K562 (cell line): Measurements from ENCODE around the gene HIP1R. TPM values are rescaled to one million over a fixed set of nuclear protein-coding genes. Genes with fewer than 3 reads are reported as not detected.

Experiments
- ATAC-seq: fragments of 200-7000 bp; cut with Tn5 transposase; 3 replicates; pipeline ENCODE4 v1.9.1; 2020; ENCODE audit warnings: moderate library complexity
- BruUV-seq: library from RNA; stranded (reverse); fragments of 400-500 nt; replicated peaks from 2 replicates; lab custom pipeline; 2021; lab: Mats Ljungman, UMichigan
- CTCF ChIA-PET: fragments of 300-600 bp; formaldehyde crosslinking; extraction: SDS; loops from one replicate; lab custom pipeline; 2021; ENCODE audit warnings: low intra/inter-chr PET ratio; lab: Yijun Ruan, JAX
- POLR2A ChIA-PET: fragments of 300-600, 350-650 bp; sonication (Branson Sonifier 250); formaldehyde crosslinking; extraction: SDS; loops from one replicate; lab custom pipeline; 2021; ENCODE audit warnings: antibody characterized with exemption, inconsistent platforms; lab: Yijun Ruan, JAX
- DNase-seq, 4 experiments: peaks; one replicate each; pipeline versions ENCODE4 v3.0.0 to v3.0.0-alpha.2; 2011 to 2018; ENCODE audit warnings: low spot score in 3 of 4, mixed read lengths in 3 of 4; ENCODE audit errors: extremely low read depth in 1 of 4
- FAIRE-seq: peaks from 2 replicates; lab custom pipeline; 2011; peaks lifted over from hg19 to GRCh38; lab: Jason Lieb, UNC
- H2AFZ ChIP-seq: 2 replicates; pipeline ENCODE4 v1.6.0; 2011; ENCODE audit warnings: low read depth, low read length, control low read depth, inconsistent platforms
- H3K27ac ChIP-seq: fragments of 200-600 bp; 3 replicates; pipeline ENCODE4 v1.8.0; 2011; ENCODE audit warnings: low read depth, mild to moderate bottlenecking, control low read depth, inconsistent platforms, low read length, moderate library complexity, mixed read lengths; ENCODE audit errors: extremely low read depth
- H3K27me3 ChIP-seq, 2 experiments: fragments of 300-600 bp in 1 of 2; 2 replicates in 1 of 2; 3 replicates in 1 of 2; pipeline versions ENCODE4 v1.6.0 to v1.8.0; 2011; ENCODE audit warnings: inconsistent platforms in 2 of 2, low read length in 2 of 2, mild to moderate bottlenecking in 1 of 2, mixed read lengths in 1 of 2, moderate library complexity in 1 of 2; ENCODE audit not compliant: control insufficient read depth in 2 of 2, insufficient read depth in 2 of 2
- H3K36me3 ChIP-seq: fragments of 300-600 bp; 3 replicates; pipeline ENCODE4 v1.8.0; 2011; ENCODE audit warnings: mild to moderate bottlenecking, low read length, inconsistent platforms; ENCODE audit not compliant: control insufficient read depth, insufficient read depth
- H3K4me1 ChIP-seq, 2 experiments: fragments of 200-600 bp in 1 of 2; replicated peaks in 1 of 2; 2 replicates in 1 of 2; 3 replicates in 1 of 2; pipeline versions ENCODE4 v1.5.1 to v1.8.0; 2011; ENCODE audit warnings: inconsistent platforms in 2 of 2, low read length in 2 of 2, mild to moderate bottlenecking in 1 of 2, mixed read lengths in 1 of 2, moderate library complexity in 1 of 2; ENCODE audit not compliant: control insufficient read depth in 2 of 2, insufficient read depth in 2 of 2
- H3K4me2 ChIP-seq: 2 replicates; pipeline ENCODE4 v1.6.1; 2011; ENCODE audit warnings: low read length, control low read depth, inconsistent platforms, mixed read lengths; ENCODE audit not compliant: insufficient read depth
- H3K4me3 ChIP-seq: fragments of 200-600 bp; sonication (generic), shearing (Covaris generic); 2 replicates; pipeline ENCODE4 v1.5.1; 2016; ENCODE audit warnings: control low read depth, inconsistent platforms
- H3K79me2 ChIP-seq: fragments of 200-600 bp; 3 replicates; pipeline ENCODE4 v1.8.0; 2011; ENCODE audit warnings: low read length, inconsistent platforms; ENCODE audit not compliant: control insufficient read depth, insufficient read depth
- H3K9ac ChIP-seq, 2 experiments: 2 replicates each; pipeline versions ENCODE4 v1.6.0 to v1.6.1; 2011; ENCODE audit warnings: low read depth in 2 of 2, low read length in 2 of 2, control low read depth in 1 of 2, inconsistent platforms in 1 of 2, mild to moderate bottlenecking in 1 of 2, mixed read lengths in 1 of 2; ENCODE audit not compliant: insufficient read depth in 1 of 2
- H3K9me1 ChIP-seq: one replicate; pipeline ENCODE4 v1.6.0; 2011; ENCODE audit warnings: inconsistent platforms, mild to moderate bottlenecking, low read length, moderate library complexity; ENCODE audit not compliant: control insufficient read depth, insufficient read depth
- H3K9me3 ChIP-seq: replicated peaks from 2 replicates; pipeline ENCODE4 v1.5.1; 2011; ENCODE audit warnings: low read depth, low read length, inconsistent platforms; ENCODE audit not compliant: control insufficient read depth, insufficient read depth
- H4K20me1 ChIP-seq: replicated peaks from 2 replicates; pipeline ENCODE4 v1.6.1; 2011; ENCODE audit warnings: low read length, inconsistent platforms, mixed read lengths; ENCODE audit not compliant: control insufficient read depth, insufficient read depth
- RBM25 ChIP-seq: fragments of 200-400 bp; formaldehyde crosslinking; IDR thresholded peaks from 2 replicates; pipeline ENCODE4 v1.6.1; 2018; ENCODE audit warnings: low read length, low read depth, moderate library complexity; ENCODE audit not compliant: severe bottlenecking
- REST ChIP-seq, 2 experiments: fragments of 450-650 bp; formaldehyde crosslinking in 1 of 2; IDR thresholded peaks; 2 replicates each; pipeline versions ENCODE4 v1.4.0 to v1.6.1; 2014 to 2020; ENCODE audit warnings: mild to moderate bottlenecking in 2 of 2, borderline replicate concordance in 1 of 2, low read depth in 1 of 2
- RREB1 ChIP-seq: fragments of 250-450 bp; sonication (Bioruptor Pico); IDR thresholded peaks from 2 replicates; pipeline ENCODE4 v1.4.0; 2020
- ZNF121 ChIP-seq: sonication (generic); formaldehyde crosslinking; conservative IDR thresholded peaks from 2 replicates; pipeline ENCODE4 v1.8.0; 2022; ENCODE audit warnings: missing genetic modification reagents
- WGBS: fragments of 100-300 bp; shearing (Covaris generic); methylation state at CpG from one replicate; pipeline ENCODE4 v1.1.6; 2016; ENCODE audit warnings: low coverage, mixed read lengths; ENCODE audit not compliant: insufficient coverage; ENCODE audit errors: missing lambda C conversion rate; 5-methylcytosine and 5-hydroxymethylcytosine counted together
- in situ Hi-C: fragments of 300-500 bp; cut with MboI; formaldehyde crosslinking; loops from 4 replicates; pipeline ENCODE4 v1.15.0; 2018; ENCODE audit warnings: inconsistent platforms, mixed read lengths
- intact Hi-C: fragments of 100-400 bp; cut with micrococcal nuclease; formaldehyde crosslinking; loops from 2 replicates; pipeline ENCODE4 v1.14.2; 2022
- polyA plus RNA-seq, 8 experiments: library from polyadenylated mRNA; depleted of rRNA in 4 of 8; stranded (reverse) in 5 of 8; unstranded in 3 of 8; fragments of >200 nt; fragmentation: Nextera tagmentation in 2 of 8; fragmentation: Illumina TruSeq in 1 of 8; extraction: Ambion mirVana in 2 of 8; extraction: Trizol in 1 of 8; gene quantifications; 2 replicates each; pipeline versions ENCODE4 v1.2.1 to v1.2.3, GENCODE V29; 2011 to 2014; ENCODE audit warnings: inconsistent platforms in 1 of 8, missing spikeins in 1 of 8
- total RNA-seq, 7 experiments: library from RNA; depleted of rRNA in 6 of 7; stranded (reverse); fragments of >200 nt in 6 of 7; fragmentation: Illumina TruSeq in 2 of 7; extraction: Trizol in 2 of 7; gene quantifications; 2 replicates each; pipeline versions ENCODE4 v1.2.1 to v1.2.3, GENCODE V29; 2011 to 2021; ENCODE audit warnings: low replicate concordance in 1 of 7

Gene HIP1R
- total and polyA plus RNA-seq, 9 of the 15 experiments (the other 6 are each of a cell fraction or from before 2014, with no cell fraction given) = 0.15 to 31.0 (median 14.2) TPM

GRCh38 chr12:122790393-122791075 lies 44.7 kb upstream of the HIP1R start:
- in situ Hi-C loops = loop anchor here (5.0 kb wide), 1 partner anchor 167 kb away; no protein-coding TSS in a partner anchor
- WGBS = 60% methylated on average over 3 of the region's 5 CpGs
- no TSS peak for BruUV-seq
- Histone ChIP-seq H3K4me1 (peaks cover 4 to 5% of the 10 kb centered on the region in 2 experiments; a peak in 2 of 5 replicates), H3K79me2 (no peaks in the 10 kb centered on the region), H3K36me3 (no peaks in the 10 kb centered on the region), H3K27ac (no peak overlapping the region), H3K9me1 (no peaks in the 10 kb centered on the region), H3K4me3 (no peak overlapping the region), H3K9me3 (no peaks in the 10 kb centered on the region), H3K9ac (no peak overlapping the region; a peak in 1 of 4 replicates), H2AFZ (no peak overlapping the region), H4K20me1 (no peaks in the 10 kb centered on the region), H3K4me2 (no peak overlapping the region), H3K27me3 (no peaks in the 10 kb centered on the region)
- POLR2A ChIA-PET = interaction anchor here (0.6 to 1.4 kb wide), 5 partner anchors 12 to 185 kb away, joined by 3 to 6 read pairs (median 3); no protein-coding TSS in a partner anchor
- CTCF ChIA-PET = no interaction called here
- intact Hi-C loops = loop anchor here (5.0 to 10.0 kb wide), 2 partner anchors 54 to 162 kb away; no protein-coding TSS in a partner anchor
- TF ChIP-seq REST (IDR thresholded peaks at IDR 0.05; ENCODE audit: borderline replicate concordance) (no peak), REST (CRISPR knock-in tag; IDR thresholded peaks at IDR 0.05; ENCODE audit: low read depth) (no peak), RREB1 (no peak), ZNF121 (peak; percentile 68), RBM25 (peak; percentile 13)
- DNase-seq = no peak
- FAIRE-seq = no peak
- no peak for ATAC-seq
